ENCODE results near the gene METTL1. TPM values are rescaled to one million over a fixed set of nuclear protein-coding genes. Genes with fewer than 3 reads are reported as not detected.

The METTL1 gene
- total RNA-seq, 1 experiment from 2014 or later: 341 TPM

Other genes with a start within 250 kb of the METTL1 start
- 60.0 and 60.1 TPM in 2 replicates for gene MBD6, start 249.3 kb downstream of the METTL1 start, total RNA-seq (2014; rRNA removed; shearing (Covaris generic))
- 63.5 and 83.3 TPM in 2 replicates for gene DCTN2, start 224.9 kb downstream of the METTL1 start, total RNA-seq (2014; rRNA removed; shearing (Covaris generic))
- gene KIF5A, start 222.1 kb downstream of the METTL1 start, total RNA-seq (2014; rRNA removed; shearing (Covaris generic)): 0.41 and 0.47 TPM in 2 replicates
- gene PIP4K2C, start 180.9 kb downstream of the METTL1 start, total RNA-seq (2014; rRNA removed; shearing (Covaris generic)): 170 and 171 TPM in 2 replicates
- 157 and 192 TPM in 2 replicates for gene DTX3, start 167.3 kb downstream of the METTL1 start, total RNA-seq (2014; rRNA removed; shearing (Covaris generic))
- 234 and 262 TPM in 2 replicates for gene ARHGEF25, start 160.7 kb downstream of the METTL1 start, total RNA-seq (2014; rRNA removed; shearing (Covaris generic))
- 82.7 and 104 TPM in 2 replicates for gene B4GALNT1, start 138.9 kb downstream of the METTL1 start, total RNA-seq (2014; rRNA removed; shearing (Covaris generic))
- gene OS9, start 78.0 kb downstream of the METTL1 start, total RNA-seq (2014; rRNA removed; shearing (Covaris generic)): 1,587 and 1,701 TPM in 2 replicates
- 38.6 and 39.7 TPM in 2 replicates for gene AGAP2, start 33.4 kb downstream of the METTL1 start, total RNA-seq (2014; rRNA removed; shearing (Covaris generic))
- 292 and 318 TPM in 2 replicates for gene TSPAN31, start 27.1 kb downstream of the METTL1 start, total RNA-seq (2014; rRNA removed; shearing (Covaris generic))
- gene CDK4, start 19.8 kb downstream of the METTL1 start, total RNA-seq (2014; rRNA removed; shearing (Covaris generic)): 5,376 and 5,685 TPM in 2 replicates
- 136 and 147 TPM in 2 replicates for gene MARCHF9, start 17.0 kb downstream of the METTL1 start, total RNA-seq (2014; rRNA removed; shearing (Covaris generic))
- gene CYP27B1, start 5.0 kb downstream of the METTL1 start, total RNA-seq (2014; rRNA removed; shearing (Covaris generic)): 72.6 and 97.4 TPM in 2 replicates
- gene EEF1AKMT3, start 509 bp upstream of the METTL1 start, total RNA-seq (2014; rRNA removed; shearing (Covaris generic)): 93.5 and 100 TPM in 2 replicates
- 440 and 505 TPM in 2 replicates for gene TSFM, start 10.7 kb upstream of the METTL1 start, total RNA-seq (2014; rRNA removed; shearing (Covaris generic))
- 107 and 111 TPM in 2 replicates for gene AVIL, start 46.6 kb upstream of the METTL1 start, total RNA-seq (2014; rRNA removed; shearing (Covaris generic))
- gene CTDSP2, start 74.6 kb upstream of the METTL1 start, total RNA-seq (2014; rRNA removed; shearing (Covaris generic)): 803 and 887 TPM in 2 replicates
- gene ATP23, start 169.5 kb upstream of the METTL1 start, total RNA-seq (2014; rRNA removed; shearing (Covaris generic)): 223 and 224 TPM in 2 replicates

All from SJCRH30 (cell line).